HEK293 (cell line): ENCODE data around the gene HECTD4.
A peak's percentile ranks its signal among the peaks of the same experiment; 100 is the strongest.

Source experiments
- GFI1B ChIP-seq: fragments of 450-650 bp; formaldehyde crosslinking; IDR thresholded peaks from 2 replicates; pipeline ENCODE4 v1.5.1; 2016; ENCODE audit warnings: missing biosample characterization, missing genetic modification characterization
- HOXC10 ChIP-seq: sonication (generic); formaldehyde crosslinking; IDR thresholded peaks from 2 replicates; pipeline ENCODE4 v1.8.1; 2023; ENCODE audit warnings: mild to moderate bottlenecking, missing genetic modification reagents
- KLF7 ChIP-seq: fragments of 450-650 bp; formaldehyde crosslinking; IDR thresholded peaks from 2 replicates; pipeline ENCODE4 v1.5.1; 2016; ENCODE audit warnings: missing biosample characterization, missing genetic modification characterization, borderline replicate concordance
- MYNN ChIP-seq: fragments of 450-650 bp; formaldehyde crosslinking; IDR thresholded peaks from 2 replicates; pipeline ENCODE4 v1.5.1; 2016; ENCODE audit warnings: missing biosample characterization, missing genetic modification characterization, borderline replicate concordance
- SCRT1 ChIP-seq: fragments of 450-650 bp; formaldehyde crosslinking; IDR thresholded peaks from 2 replicates; pipeline ENCODE4 v1.5.1; 2016; ENCODE audit warnings: missing biosample characterization, missing genetic modification characterization, borderline replicate concordance
- YY1 ChIP-seq: fragments of 450-650 bp; formaldehyde crosslinking; IDR thresholded peaks from 2 replicates; pipeline ENCODE4 v1.5.1; 2018; ENCODE audit warnings: missing biosample characterization, missing genetic modification characterization
- ZBTB17 ChIP-seq: fragments of 450-650 bp; formaldehyde crosslinking; IDR thresholded peaks from 2 replicates; pipeline ENCODE4 v1.5.1; 2016; ENCODE audit warnings: missing biosample characterization, missing genetic modification characterization
- ZIC2 ChIP-seq: fragments of 450-650 bp; formaldehyde crosslinking; IDR thresholded peaks from 2 replicates; pipeline ENCODE4 v1.5.1; 2016; ENCODE audit warnings: missing biosample characterization, missing genetic modification characterization
- ZNF114 ChIP-seq: fragments of 450-650 bp; formaldehyde crosslinking; IDR thresholded peaks from 2 replicates; pipeline ENCODE4 v1.5.0; 2017; ENCODE audit warnings: missing biosample characterization, missing genetic modification characterization
- ZNF140 ChIP-seq: fragments of 450-650 bp; formaldehyde crosslinking; IDR thresholded peaks from 2 replicates; pipeline ENCODE4 v1.5.1; 2016; ENCODE audit warnings: missing biosample characterization, missing genetic modification characterization
- ZNF155 ChIP-seq: fragments of 450-650 bp; formaldehyde crosslinking; IDR thresholded peaks from 2 replicates; pipeline ENCODE4 v1.5.1; 2016; ENCODE audit warnings: missing biosample characterization, missing genetic modification characterization
- ZNF169 ChIP-seq: fragments of 450-650 bp; formaldehyde crosslinking; IDR thresholded peaks from 2 replicates; pipeline ENCODE4 v1.5.1; 2016; ENCODE audit warnings: missing biosample characterization, missing genetic modification characterization
- ZNF19 ChIP-seq: fragments of 450-650 bp; formaldehyde crosslinking; IDR thresholded peaks from 2 replicates; pipeline ENCODE4; 2016; ENCODE audit warnings: missing biosample characterization, missing genetic modification characterization, low read depth
- ZNF2 ChIP-seq: fragments of 450-650 bp; formaldehyde crosslinking; IDR thresholded peaks from 2 replicates; pipeline ENCODE4 v1.5.1; 2016; ENCODE audit warnings: missing biosample characterization, missing genetic modification characterization
- ZNF37A ChIP-seq: fragments of 450-650 bp; IDR thresholded peaks from 2 replicates; pipeline ENCODE4 v1.5.1; 2018; ENCODE audit warnings: missing biosample characterization, missing genetic modification characterization
- ZNF404 ChIP-seq: fragments of 450-650 bp; formaldehyde crosslinking; IDR thresholded peaks from 2 replicates; pipeline ENCODE4 v1.5.1; 2017; ENCODE audit warnings: missing biosample characterization, missing genetic modification characterization
- ZNF426 ChIP-seq: fragments of 450-650 bp; formaldehyde crosslinking; IDR thresholded peaks from 2 replicates; pipeline ENCODE4 v1.5.1; 2017; ENCODE audit warnings: missing biosample characterization, missing genetic modification characterization, mild to moderate bottlenecking, inconsistent platforms, moderate library complexity
- ZNF544 ChIP-seq: fragments of 450-650 bp; formaldehyde crosslinking; IDR thresholded peaks from 2 replicates; pipeline ENCODE4 v1.5.0; 2017; ENCODE audit warnings: missing biosample characterization, missing genetic modification characterization
- ZNF600 ChIP-seq: fragments of 450-650 bp; formaldehyde crosslinking; IDR thresholded peaks from 2 replicates; pipeline ENCODE4 v1.5.1; 2016; ENCODE audit warnings: missing biosample characterization, missing genetic modification characterization
- ZNF621 ChIP-seq: fragments of 450-650 bp; formaldehyde crosslinking; IDR thresholded peaks from 2 replicates; pipeline ENCODE4 v1.5.1; 2017; ENCODE audit warnings: missing biosample characterization, missing genetic modification characterization
- ZNF670 ChIP-seq: fragments of 450-650 bp; formaldehyde crosslinking; IDR thresholded peaks from 2 replicates; pipeline ENCODE4 v1.5.1; 2016; ENCODE audit warnings: missing biosample characterization, missing genetic modification characterization, low read depth
- ZNF707 ChIP-seq: fragments of 450-650 bp; formaldehyde crosslinking; IDR thresholded peaks from 2 replicates; pipeline ENCODE4 v1.5.1; 2016; ENCODE audit warnings: missing biosample characterization, missing genetic modification characterization
- ZNF777 ChIP-seq: fragments of 450-650 bp; formaldehyde crosslinking; IDR thresholded peaks from 2 replicates; pipeline ENCODE4 v1.5.1; 2017; ENCODE audit warnings: missing biosample characterization, missing genetic modification characterization, borderline replicate concordance
- ZXDB ChIP-seq: fragments of 450-650 bp; formaldehyde crosslinking; IDR thresholded peaks from 2 replicates; pipeline ENCODE4 v1.5.1; 2016; ENCODE audit warnings: missing biosample characterization, missing genetic modification characterization
- TF ChIP-seq, protein P1 (sequence below): fragments of 450-650 bp; formaldehyde crosslinking; IDR thresholded peaks from 2 replicates; pipeline ENCODE4 v1.5.1; 2016; ENCODE audit warnings: missing biosample characterization, missing genetic modification characterization
- TF ChIP-seq, protein P2 (sequence below): fragments of 450-650 bp; formaldehyde crosslinking; IDR thresholded peaks from 2 replicates; pipeline ENCODE4 v1.5.0; 2017; ENCODE audit warnings: missing biosample characterization, missing genetic modification characterization, borderline replicate concordance
- TF ChIP-seq, protein P3 (sequence below): fragments of 450-650 bp; formaldehyde crosslinking; IDR thresholded peaks from 2 replicates; pipeline ENCODE4 v1.5.1; 2016; ENCODE audit warnings: missing biosample characterization, missing genetic modification characterization
- TF ChIP-seq, protein P4 (sequence below): fragments of 450-650 bp; formaldehyde crosslinking; IDR thresholded peaks from 2 replicates; pipeline ENCODE4 v1.5.1; 2016; ENCODE audit warnings: missing biosample characterization, missing genetic modification characterization, borderline replicate concordance
- TF ChIP-seq, protein P5 (sequence below): fragments of 450-650 bp; formaldehyde crosslinking; IDR thresholded peaks from 2 replicates; pipeline ENCODE4 v1.5.1; 2016; ENCODE audit warnings: missing biosample characterization, missing genetic modification characterization, low read depth
- TF ChIP-seq, protein P6 (sequence below): fragments of 450-650 bp; formaldehyde crosslinking; IDR thresholded peaks from 2 replicates; pipeline ENCODE4 v1.5.1; 2016; ENCODE audit warnings: missing biosample characterization, missing genetic modification characterization

The HECTD4 gene

DNA sequence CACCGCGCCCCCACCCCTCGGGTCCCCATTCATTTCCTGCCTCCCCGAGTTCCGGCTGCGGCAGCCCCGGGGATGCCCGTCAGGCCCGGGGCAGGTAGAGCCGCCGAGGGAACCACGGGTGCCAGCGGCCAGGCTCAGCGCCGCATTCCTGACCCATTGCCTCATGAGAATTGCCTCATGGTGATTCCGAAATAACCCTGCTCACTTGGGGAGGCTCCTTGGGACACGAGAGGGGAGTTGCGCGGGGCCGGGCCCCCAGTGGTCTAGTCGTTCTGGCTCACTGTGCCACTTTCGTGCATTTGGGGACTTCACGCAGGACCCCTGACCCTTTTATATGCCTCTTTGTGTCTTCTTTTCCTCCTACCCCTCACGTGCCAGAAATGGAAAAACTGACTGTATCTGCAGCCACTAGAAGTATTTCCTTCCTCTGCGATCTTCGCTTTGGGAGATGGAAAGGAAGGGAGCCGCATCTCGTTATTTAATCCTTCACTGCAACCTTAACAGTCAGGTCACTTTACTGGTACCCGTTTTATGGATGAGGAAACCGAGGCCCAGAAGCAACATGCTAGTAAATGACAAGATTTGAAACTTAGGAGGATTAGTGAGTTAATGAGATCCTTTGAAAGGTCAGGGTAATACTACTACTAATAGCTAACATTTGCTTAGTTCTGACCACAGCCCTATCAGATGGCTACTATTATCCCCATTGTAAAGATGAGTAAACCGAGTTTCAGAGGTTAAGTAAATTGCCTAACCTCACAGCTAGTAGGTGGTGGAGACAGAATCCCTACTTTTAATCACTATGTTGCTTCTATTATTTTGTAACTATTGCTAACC is 37.3 kb upstream of the HECTD4 start (continued):
- TF ChIP-seq ZNF19 (tag by site-specific recombination): no peak
- TF ChIP-seq ZIC2 (tag by site-specific recombination): peak; percentile 46
- TF ChIP-seq ZNF600: peak; percentile 29
- TF ChIP-seq ZNF2: 0 out of 2 replicates have a peak, but pooled peaks have one; percentile 14
- TF ChIP-seq ZNF114 (tag by site-specific recombination): no peak
- no peak for TF ChIP-seq SCRT1
- TF ChIP-seq, protein P1, sequence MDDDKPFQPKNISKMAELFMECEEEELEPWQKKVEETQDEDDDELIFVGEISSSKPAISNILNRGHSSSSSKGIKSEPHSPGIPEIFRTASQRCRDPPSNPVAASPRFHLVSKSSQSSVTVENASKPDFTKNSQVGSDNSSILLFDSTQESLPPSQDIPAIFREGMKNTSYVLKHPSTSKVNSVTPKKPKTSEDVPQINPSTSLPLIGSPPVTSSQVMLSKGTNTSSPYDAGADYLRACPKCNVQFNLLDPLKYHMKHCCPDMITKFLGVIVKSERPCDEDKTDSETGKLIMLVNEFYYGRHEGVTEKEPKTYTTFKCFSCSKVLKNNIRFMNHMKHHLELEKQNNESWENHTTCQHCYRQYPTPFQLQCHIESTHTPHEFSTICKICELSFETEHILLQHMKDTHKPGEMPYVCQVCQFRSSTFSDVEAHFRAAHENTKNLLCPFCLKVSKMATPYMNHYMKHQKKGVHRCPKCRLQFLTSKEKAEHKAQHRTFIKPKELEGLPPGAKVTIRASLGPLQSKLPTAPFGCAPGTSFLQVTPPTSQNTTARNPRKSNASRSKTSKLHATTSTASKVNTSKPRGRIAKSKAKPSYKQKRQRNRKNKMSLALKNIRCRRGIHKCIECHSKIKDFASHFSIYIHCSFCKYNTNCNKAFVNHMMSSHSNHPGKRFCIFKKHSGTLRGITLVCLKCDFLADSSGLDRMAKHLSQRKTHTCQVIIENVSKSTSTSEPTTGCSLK: no peak
- TF ChIP-seq GFI1B (tag by site-specific recombination): no peak
- no peak for TF ChIP-seq ZNF37A (tag by site-specific recombination)
- no peak for TF ChIP-seq ZNF707 (tag by site-specific recombination)
- no peak for TF ChIP-seq ZNF169
- TF ChIP-seq ZNF777 (tag by site-specific recombination): no peak
- TF ChIP-seq ZNF140 (tag by site-specific recombination): no peak
- no peak for TF ChIP-seq ZNF670 (tag by site-specific recombination)
- TF ChIP-seq ZNF155 (tag by site-specific recombination): no peak
- TF ChIP-seq, protein P2, sequence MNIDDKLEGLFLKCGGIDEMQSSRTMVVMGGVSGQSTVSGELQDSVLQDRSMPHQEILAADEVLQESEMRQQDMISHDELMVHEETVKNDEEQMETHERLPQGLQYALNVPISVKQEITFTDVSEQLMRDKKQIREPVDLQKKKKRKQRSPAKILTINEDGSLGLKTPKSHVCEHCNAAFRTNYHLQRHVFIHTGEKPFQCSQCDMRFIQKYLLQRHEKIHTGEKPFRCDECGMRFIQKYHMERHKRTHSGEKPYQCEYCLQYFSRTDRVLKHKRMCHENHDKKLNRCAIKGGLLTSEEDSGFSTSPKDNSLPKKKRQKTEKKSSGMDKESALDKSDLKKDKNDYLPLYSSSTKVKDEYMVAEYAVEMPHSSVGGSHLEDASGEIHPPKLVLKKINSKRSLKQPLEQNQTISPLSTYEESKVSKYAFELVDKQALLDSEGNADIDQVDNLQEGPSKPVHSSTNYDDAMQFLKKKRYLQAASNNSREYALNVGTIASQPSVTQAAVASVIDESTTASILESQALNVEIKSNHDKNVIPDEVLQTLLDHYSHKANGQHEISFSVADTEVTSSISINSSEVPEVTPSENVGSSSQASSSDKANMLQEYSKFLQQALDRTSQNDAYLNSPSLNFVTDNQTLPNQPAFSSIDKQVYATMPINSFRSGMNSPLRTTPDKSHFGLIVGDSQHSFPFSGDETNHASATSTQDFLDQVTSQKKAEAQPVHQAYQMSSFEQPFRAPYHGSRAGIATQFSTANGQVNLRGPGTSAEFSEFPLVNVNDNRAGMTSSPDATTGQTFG (tag by site-specific recombination): no peak
- TF ChIP-seq ZNF621: no peak
- no peak for TF ChIP-seq YY1 (tag by site-specific recombination)
- TF ChIP-seq ZNF426: no peak
- no peak for TF ChIP-seq ZNF404 (tag by site-specific recombination)
- TF ChIP-seq, protein P3, sequence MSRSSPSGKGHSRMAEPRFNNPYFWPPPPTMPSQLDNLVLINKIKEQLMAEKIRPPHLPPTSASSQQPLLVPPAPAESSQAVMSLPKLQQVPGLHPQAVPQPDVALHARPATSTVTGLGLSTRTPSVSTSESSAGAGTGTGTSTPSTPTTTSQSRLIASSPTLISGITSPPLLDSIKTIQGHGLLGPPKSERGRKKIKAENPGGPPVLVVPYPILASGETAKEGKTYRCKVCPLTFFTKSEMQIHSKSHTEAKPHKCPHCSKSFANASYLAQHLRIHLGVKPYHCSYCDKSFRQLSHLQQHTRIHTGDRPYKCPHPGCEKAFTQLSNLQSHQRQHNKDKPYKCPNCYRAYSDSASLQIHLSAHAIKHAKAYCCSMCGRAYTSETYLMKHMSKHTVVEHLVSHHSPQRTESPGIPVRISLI (tag by site-specific recombination): no peak
- no peak for TF ChIP-seq HOXC10 (CRISPR knock-in tag)
- TF ChIP-seq MYNN: no peak
- TF ChIP-seq, protein P4, sequence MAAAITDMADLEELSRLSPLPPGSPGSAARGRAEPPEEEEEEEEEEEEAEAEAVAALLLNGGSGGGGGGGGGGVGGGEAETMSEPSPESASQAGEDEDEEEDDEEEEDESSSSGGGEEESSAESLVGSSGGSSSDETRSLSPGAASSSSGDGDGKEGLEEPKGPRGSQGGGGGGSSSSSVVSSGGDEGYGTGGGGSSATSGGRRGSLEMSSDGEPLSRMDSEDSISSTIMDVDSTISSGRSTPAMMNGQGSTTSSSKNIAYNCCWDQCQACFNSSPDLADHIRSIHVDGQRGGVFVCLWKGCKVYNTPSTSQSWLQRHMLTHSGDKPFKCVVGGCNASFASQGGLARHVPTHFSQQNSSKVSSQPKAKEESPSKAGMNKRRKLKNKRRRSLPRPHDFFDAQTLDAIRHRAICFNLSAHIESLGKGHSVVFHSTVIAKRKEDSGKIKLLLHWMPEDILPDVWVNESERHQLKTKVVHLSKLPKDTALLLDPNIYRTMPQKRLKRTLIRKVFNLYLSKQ (tag by site-specific recombination): no peak
- TF ChIP-seq ZBTB17 (tag by site-specific recombination): no peak
- no peak for TF ChIP-seq ZNF544 (tag by site-specific recombination)
- TF ChIP-seq, protein P5, sequence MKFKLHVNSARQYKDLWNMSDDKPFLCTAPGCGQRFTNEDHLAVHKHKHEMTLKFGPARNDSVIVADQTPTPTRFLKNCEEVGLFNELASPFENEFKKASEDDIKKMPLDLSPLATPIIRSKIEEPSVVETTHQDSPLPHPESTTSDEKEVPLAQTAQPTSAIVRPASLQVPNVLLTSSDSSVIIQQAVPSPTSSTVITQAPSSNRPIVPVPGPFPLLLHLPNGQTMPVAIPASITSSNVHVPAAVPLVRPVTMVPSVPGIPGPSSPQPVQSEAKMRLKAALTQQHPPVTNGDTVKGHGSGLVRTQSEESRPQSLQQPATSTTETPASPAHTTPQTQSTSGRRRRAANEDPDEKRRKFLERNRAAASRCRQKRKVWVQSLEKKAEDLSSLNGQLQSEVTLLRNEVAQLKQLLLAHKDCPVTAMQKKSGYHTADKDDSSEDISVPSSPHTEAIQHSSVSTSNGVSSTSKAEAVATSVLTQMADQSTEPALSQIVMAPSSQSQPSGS (tag by site-specific recombination): peak; percentile 54; the same call in 1 of the 2 replicates
- no peak for TF ChIP-seq KLF7
- TF ChIP-seq ZXDB (tag by site-specific recombination): no peak
- TF ChIP-seq, protein P6, sequence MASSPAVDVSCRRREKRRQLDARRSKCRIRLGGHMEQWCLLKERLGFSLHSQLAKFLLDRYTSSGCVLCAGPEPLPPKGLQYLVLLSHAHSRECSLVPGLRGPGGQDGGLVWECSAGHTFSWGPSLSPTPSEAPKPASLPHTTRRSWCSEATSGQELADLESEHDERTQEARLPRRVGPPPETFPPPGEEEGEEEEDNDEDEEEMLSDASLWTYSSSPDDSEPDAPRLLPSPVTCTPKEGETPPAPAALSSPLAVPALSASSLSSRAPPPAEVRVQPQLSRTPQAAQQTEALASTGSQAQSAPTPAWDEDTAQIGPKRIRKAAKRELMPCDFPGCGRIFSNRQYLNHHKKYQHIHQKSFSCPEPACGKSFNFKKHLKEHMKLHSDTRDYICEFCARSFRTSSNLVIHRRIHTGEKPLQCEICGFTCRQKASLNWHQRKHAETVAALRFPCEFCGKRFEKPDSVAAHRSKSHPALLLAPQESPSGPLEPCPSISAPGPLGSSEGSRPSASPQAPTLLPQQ: peak; percentile 32; the same call in 1 of the 2 replicates
